ENCODE results near the gene NFATC1.

Gene NFATC1

DNA sequence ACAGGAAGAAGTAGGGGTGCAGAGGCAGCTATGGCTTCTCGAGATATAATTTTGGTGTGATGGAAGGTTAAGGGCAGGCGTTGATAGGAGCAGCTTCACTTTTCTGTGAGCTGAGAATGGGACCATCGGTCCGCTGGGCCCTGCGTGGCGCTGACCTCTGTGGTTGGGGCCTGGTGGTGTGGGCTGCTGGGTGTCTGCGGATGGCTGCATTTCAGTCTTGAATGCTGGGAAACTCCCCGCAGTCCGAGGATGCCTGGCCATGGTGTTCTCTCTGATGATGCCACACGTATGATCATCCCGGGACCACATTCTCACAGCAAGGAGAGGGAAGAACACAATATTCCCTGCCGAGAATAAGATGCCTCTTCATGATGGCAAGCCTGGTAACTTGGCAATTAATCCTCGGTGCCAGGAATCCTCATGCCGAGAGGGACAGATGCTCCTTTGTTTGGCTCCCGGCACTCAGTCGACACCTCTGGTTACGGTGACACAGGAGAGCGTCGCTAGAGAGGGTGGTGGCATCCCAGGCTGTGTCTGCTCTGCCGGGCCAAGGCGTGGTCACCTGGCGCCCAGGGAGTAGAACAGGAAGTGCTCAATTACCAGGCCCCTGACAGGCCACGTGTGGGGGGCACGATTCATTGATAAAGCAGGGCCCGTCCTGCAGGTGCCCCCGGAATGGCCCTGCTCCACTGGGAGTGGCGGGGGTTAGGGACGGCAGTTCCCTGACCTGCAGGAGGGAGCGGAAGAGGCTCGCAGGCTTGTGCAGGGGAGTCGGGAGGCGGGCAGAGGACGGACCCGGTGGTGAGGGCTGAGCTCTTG lies 164.5 kb downstream of the NFATC1 start:
- DNase-seq, result no peak

DNA sequence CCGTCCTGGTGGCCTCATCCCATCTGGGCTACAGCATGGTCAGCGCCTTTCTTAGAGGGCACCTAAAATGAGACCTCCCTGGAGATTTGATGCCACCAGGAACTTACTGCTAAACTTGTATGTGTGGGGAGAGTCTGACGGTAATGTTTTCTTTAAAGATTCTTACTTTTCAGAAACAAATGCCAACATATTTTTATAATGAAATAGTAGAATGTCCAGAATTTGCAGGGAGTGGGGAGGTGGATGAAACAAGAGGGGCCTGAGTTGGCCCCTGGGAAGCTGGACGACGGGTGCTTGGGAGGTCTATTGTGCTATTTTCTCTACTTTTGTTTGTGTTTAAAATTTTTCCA lies 165.1 kb downstream of the NFATC1 start:
- DNase-seq, result no peak

GRCh38 chr18:79563949-79564348 lies 168.2 kb downstream of the NFATC1 start:
- DNase-seq, result no peak

DNA sequence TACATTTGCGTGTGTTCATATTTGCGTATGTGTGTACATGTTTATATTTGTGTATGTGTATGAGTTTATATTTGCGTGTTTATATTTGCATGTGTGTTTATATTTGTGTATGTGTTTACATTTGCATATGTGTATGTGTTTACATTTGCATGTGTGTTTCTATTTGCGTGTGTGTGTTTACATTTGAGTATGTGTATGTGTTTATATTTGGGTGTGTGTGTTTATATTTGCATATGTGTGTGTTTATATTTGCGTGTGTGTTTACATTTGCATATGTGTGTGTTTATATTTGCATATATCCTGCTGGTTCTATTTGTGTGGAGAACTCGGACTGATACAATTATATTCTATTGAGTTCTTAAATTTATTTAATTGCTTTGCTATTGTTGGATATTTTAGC lies 168.7 kb downstream of the NFATC1 start:
- DNase-seq, result no peak

GRCh38 chr18:79566771-79567431 lies 171.2 kb downstream of the NFATC1 start:
- DNase-seq, result no peak

DNA sequence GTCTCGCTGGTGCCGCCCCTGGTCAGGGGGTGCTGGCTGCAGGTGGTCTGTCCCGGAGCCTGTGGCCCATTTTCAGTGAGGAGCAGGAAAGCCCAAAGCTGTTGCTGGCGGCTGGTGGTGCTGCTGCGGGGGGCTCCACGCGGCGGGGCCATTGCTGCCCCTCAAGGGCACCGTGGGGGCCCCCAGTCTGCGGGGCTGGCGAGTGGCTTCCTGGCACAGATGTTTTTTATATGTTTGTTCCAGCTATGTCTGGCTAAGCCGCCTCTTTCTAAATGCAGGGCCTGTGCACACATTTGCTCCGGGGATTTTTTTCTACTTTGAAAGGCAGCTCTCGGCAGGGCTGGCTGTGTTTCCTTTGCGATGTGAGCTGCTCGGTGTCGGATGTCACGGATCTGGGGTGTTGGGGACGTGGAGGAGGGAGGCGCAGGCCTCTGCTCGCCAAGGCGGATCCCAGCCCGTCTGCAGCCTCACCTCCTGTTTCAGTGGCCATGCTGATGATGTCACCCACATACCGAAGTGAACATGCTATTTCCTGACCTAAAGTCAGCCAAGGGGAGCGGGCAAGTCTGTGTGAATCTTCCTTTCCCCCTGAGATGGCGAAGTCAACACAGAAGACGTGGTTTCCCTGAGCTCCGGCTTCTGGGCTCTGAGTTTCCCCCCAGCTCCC lies 171.9 kb downstream of the NFATC1 start:
- DNase-seq, result no peak

DNA sequence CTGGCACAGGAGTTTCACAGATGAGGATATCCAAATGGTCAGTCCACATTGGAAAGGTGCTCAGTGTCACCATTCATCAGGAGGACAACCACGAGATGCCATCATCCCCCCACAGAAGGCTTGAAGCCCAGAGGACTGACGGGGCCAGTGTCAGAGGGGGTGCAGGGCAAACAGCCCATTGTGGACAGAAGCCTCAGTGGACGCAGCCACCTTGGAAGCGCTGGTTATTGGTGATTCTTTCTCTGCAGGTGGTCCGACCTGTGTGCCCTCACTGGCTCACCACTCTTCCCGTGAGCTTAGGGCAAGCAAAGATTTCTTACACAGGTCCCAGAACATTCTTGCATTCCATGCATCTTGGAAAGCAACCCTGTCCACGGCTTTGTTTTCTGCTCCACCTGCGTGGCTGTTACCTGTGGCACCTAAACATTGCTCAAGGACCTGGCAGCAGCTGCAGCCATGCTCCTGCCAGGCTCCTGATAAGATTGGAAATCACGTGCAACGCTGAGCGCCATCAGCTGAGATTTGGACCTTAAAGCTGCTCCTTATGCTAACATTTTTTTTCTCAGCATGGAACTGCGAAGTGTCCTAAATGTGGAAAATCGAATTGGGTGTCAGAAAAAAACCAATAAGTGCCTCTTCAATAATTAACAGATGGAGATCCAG lies 172.9 kb downstream of the NFATC1 start:
- DNase-seq, result no peak

DNA sequence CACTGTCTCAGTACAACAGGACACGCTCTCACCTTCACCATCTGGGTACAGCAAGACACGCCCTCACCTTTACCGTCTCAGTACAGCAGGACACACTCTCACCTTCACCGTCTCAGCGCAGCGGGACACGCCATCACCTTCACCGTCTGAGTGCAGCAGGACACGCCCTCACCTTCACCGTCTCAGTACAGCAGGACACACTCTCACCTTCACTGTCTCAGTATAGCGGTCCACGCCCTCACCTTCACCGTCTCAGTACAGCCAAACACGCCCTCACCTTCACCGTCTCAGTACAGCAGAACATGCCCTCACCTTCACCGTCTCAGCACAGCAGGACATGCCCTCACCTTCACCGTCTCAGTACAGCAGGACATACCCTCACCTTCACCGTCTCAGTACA lies 174.0 kb downstream of the NFATC1 start:
- DNase-seq, result no peak

- DNase-seq, result no peak
These were observed 174.8 kb downstream of the NFATC1 start for GRCh38 chr18:79570266-79571201.

- no peak for DNase-seq
These were observed 175.7 kb downstream of the NFATC1 start for GRCh38 chr18:79571211-79572092.

DNA sequence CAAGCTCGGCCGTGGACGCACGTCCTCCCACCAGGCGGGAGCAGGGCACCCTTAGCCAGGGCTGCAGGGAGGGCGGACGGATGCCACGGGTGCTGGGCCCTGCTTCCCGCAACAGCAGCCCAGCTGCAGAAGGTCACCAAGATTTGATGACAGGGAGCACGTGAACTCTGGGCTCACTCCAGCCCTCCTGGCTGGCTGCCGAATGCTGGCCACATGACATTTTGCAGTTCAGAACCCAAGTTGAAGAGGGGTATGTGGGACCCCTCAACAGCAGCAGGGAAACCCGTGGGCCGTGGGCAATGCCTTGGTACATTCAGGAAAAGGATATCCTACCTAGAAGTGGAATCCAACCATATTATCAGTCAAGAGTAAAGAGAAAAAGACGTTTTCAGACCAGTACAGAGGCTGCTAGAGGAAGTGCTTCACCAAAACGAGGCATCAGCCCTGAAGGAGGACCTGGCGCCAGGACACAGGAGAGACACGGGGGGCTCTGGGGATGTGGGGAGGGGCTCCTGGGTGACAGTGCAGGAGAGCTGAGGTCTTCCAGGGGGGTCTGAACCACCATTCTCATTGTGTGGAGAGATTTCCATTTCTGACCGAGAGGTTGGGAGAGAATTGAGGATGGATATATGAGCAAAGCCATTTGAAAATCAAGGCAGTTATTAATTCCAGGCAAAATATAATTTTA lies 176.5 kb downstream of the NFATC1 start:
- no peak for DNase-seq

DNA sequence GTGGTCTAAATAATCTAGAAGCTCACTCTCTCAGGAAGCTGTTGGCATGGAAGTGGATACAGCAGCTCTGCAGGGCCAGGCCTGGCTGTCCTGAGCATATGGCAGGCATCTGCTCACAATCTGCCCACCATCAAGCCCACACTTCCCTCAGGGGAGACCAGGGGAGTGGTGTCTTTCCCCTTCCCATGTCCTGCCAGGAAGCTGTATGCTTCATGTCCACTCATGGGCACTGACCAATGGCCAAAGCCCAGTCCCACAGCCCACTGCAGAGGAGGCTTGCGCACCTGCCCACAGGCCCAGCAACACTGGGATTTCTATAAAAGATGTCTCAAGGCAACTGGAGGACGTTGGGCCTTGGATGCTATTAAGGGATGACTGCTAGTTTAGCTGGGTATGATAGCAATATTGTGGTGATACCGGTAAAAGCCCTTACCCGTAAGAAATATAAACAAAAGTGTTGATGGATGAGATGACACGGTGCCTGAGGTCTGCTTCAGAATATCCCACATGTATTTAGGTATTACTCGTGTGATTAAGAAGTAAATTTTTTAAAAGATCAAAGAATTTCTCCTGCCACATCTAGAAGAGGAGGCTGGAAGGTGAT lies 177.2 kb downstream of the NFATC1 start:
- DNase-seq, result no peak

GRCh38 chr18:79573921-79574491 lies 178.3 kb downstream of the NFATC1 start:
- DNase-seq, result no peak

DNA sequence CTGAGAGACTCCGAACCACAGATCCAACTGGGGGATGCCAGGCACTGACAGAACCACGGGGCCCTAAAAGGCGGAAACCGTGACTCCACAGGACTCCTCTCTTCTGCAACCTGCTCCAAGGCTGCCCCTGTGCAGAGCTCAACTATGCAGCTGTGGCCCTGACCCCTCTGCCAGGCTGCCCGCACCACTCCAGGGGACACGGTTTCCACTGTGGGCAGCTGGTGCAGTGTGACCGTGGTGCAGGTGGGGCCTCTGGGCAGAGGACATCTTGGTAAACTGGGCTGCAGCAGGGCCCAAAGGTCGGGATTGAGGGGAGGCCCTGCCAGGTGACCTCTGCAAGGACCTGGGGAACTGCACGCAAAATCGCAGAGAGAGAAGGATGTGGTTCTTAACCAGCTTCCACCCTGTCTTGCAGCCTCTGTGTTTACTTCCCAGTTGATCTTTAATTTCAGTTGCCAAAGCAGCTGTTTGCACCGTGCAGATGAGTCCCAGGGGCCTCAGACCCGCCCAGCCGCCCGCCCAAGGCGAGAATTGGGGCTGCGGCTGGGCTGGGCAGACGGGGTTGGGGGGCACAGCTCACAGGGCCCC lies 179.3 kb downstream of the NFATC1 start:
- no peak for DNase-seq

GRCh38 chr18:79575891-79576685 lies 180.4 kb downstream of the NFATC1 start:
- DNase-seq, result no peak

DNA sequence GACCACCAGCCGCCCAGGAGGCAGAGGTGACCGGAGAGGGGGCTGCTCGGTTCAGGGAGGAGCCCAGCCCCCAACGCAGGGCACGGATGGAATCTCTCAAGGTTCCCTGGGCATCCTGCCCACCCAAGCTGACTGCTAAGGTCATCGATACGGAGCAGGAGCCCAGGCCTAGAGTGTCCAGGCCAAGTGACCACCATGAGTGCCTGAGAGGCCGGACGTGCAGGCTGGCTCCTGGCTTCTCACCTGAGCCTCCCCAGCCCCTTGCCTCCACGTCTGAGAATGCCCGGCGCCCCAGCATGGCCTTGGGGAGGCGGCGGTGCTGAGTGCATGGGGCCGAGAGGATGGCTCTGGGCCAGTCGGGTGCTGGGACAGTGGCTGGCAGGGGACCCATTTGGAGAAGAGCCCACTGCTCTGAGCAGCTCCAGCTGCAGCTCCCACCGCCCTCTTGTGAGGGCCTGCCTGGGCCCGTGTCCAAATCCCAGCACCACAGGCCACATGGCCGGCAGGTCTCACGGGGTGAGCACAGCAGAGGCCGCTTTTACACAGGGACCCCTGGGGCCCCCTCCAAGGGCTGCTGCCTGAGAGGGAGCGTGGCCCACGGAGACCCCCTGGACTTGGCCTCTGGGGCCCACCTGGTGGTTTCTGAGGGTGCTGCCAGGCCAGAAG lies 181.1 kb downstream of the NFATC1 start:
- no peak for DNase-seq

- no peak for DNase-seq
These were observed 182.0 kb downstream of the NFATC1 start for GRCh38 chr18:79577451-79578395.

All from hematopoietic multipotent progenitor cell treated with erythropoietin and hydrocortisone succinate and interleukin-3 and kit ligand, for 8 days (in vitro differentiated cells).